Fibroblast of lung (primary cell): ENCODE measurements around the gene DDB1. TPM values are rescaled to one million over a fixed set of nuclear protein-coding genes. Genes with fewer than 3 reads are reported as not detected.

Source experiments
- DNase-seq, 2 donors: peaks; one replicate each; pipeline versions ENCODE4 v3.0.0 to v3.0.0-alpha.2; 2010; ENCODE audit warnings: low read depth in 2 of 2
- H2AFZ ChIP-seq: 2 replicates; pipeline ENCODE4 v1.5.1; 2012; ENCODE audit warnings: low read length, control low read depth, inconsistent platforms
- H3K27ac ChIP-seq: 2 replicates; pipeline ENCODE4 v1.5.1; 2011; ENCODE audit warnings: low read length, control low read depth; ENCODE audit not compliant: insufficient read depth
- H3K27me3 ChIP-seq: 2 replicates; pipeline ENCODE4 v1.5.1; 2011; ENCODE audit warnings: mild to moderate bottlenecking, low read length; ENCODE audit not compliant: control insufficient read depth, insufficient read depth
- H3K36me3 ChIP-seq: 2 replicates; pipeline ENCODE4 v1.5.1; 2011; ENCODE audit warnings: low read length; ENCODE audit not compliant: control insufficient read depth, insufficient read depth
- H3K4me1 ChIP-seq: 2 replicates; pipeline ENCODE4 v1.5.1; 2011; ENCODE audit warnings: low read length; ENCODE audit not compliant: control insufficient read depth, insufficient read depth; ENCODE audit errors: extremely low read depth
- H3K4me2 ChIP-seq: 2 replicates; pipeline ENCODE4 v1.5.1; 2011; ENCODE audit warnings: low read length, control low read depth; ENCODE audit not compliant: insufficient read depth; ENCODE audit errors: extremely low read depth
- H3K4me3 ChIP-seq, 4 experiments: fragments of 200-600 bp in 1 of 4; sonication (generic) in 1 of 4; replicated peaks in 1 of 4; 2 replicates each; pipeline ENCODE4 v1.5.1; 2011 to 2016; ENCODE audit warnings: low read length in 4 of 4, low read depth in 3 of 4, mild to moderate bottlenecking in 3 of 4, control low read depth in 2 of 4, inconsistent platforms in 1 of 4, mixed read lengths in 1 of 4; ENCODE audit not compliant: insufficient read depth in 1 of 4; ENCODE audit errors: control extremely low read depth in 1 of 4
- H3K79me2 ChIP-seq: 2 replicates; pipeline ENCODE4 v1.5.1; 2012; ENCODE audit warnings: mild to moderate bottlenecking, low read length, inconsistent platforms; ENCODE audit not compliant: control insufficient read depth, insufficient read depth
- H3K9ac ChIP-seq: 2 replicates; pipeline ENCODE4 v1.5.1; 2011; ENCODE audit warnings: mild to moderate bottlenecking, low read length, control low read depth; ENCODE audit not compliant: insufficient read depth
- H3K9me3 ChIP-seq: 2 replicates; pipeline ENCODE4 v1.5.1; 2012; ENCODE audit warnings: low read depth, low read length; ENCODE audit not compliant: control insufficient read depth, insufficient read depth
- H4K20me1 ChIP-seq: 2 replicates; pipeline ENCODE4 v1.5.1; 2011; ENCODE audit warnings: low read length; ENCODE audit not compliant: control insufficient read depth, insufficient read depth; ENCODE audit errors: extremely low read depth
- EZH2 ChIP-seq: IDR thresholded peaks from 2 replicates; pipeline ENCODE4 v1.5.1; 2012; ENCODE audit warnings: low read length, control low read depth, mild to moderate bottlenecking; ENCODE audit errors: missing control alignments
- polyA plus RNA-seq, 2 donors: library from polyadenylated mRNA; depleted of rRNA in 1 of 2; stranded (reverse) in 1 of 2; unstranded in 1 of 2; fragments of >200 nt; gene quantifications; 2 replicates each; pipeline ENCODE4 v1.2.1, GENCODE V29; 2011 to 2012; ENCODE audit warnings: missing spikeins in 1 of 2
- total RNA-seq: library from RNA; depleted of rRNA; stranded (reverse); fragments of >200 nt; gene quantifications from 2 replicates; pipeline ENCODE4 v1.2.1, GENCODE V29; 2014
- TF ChIP-seq, protein P1 (sequence below), 2 donors: IDR thresholded peaks in 1 of 2; conservative IDR thresholded peaks in 1 of 2; 1 replicate in 1 of 2; 2 replicates in 1 of 2; pipeline ENCODE4 v1.5.1; 2011 to 2012; ENCODE audit warnings: low read length in 2 of 2, control low read depth in 1 of 2, inconsistent platforms in 1 of 2, low read depth in 1 of 2, mild to moderate bottlenecking in 1 of 2

DDB1 gene
- total and polyA plus RNA-seq, 2 donors (not counting 1 experiment from before 2014, with no cell fraction given), result 282 to 298 TPM

GRCh38 chr11:61280883-61281580 lies 51.9 kb downstream of the DDB1 start:
- Histone ChIP-seq H2AFZ (no peak overlapping the region), H3K9me3 (no peaks in the 10 kb centered on the region), H3K9ac (no peak overlapping the region), H3K36me3 (no peaks in the 10 kb centered on the region), H3K4me1 (no peaks in the 10 kb centered on the region), H4K20me1 (no peaks in the 10 kb centered on the region), H3K79me2 (no peaks in the 10 kb centered on the region), H3K4me3 (no peak overlapping the region), H3K4me2 (no peak overlapping the region), H3K27ac (no peak overlapping the region), H3K27me3 (no peaks in the 10 kb centered on the region)
- no peak for DNase-seq
- no peak for TF ChIP-seq EZH2
- TF ChIP-seq, protein P1, sequence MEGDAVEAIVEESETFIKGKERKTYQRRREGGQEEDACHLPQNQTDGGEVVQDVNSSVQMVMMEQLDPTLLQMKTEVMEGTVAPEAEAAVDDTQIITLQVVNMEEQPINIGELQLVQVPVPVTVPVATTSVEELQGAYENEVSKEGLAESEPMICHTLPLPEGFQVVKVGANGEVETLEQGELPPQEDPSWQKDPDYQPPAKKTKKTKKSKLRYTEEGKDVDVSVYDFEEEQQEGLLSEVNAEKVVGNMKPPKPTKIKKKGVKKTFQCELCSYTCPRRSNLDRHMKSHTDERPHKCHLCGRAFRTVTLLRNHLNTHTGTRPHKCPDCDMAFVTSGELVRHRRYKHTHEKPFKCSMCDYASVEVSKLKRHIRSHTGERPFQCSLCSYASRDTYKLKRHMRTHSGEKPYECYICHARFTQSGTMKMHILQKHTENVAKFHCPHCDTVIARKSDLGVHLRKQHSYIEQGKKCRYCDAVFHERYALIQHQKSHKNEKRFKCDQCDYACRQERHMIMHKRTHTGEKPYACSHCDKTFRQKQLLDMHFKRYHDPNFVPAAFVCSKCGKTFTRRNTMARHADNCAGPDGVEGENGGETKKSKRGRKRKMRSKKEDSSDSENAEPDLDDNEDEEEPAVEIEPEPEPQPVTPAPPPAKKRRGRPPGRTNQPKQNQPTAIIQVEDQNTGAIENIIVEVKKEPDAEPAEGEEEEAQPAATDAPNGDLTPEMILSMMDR (conservative IDR thresholded peaks at IDR 0.05 in 1 of 2, IDR thresholded peaks at IDR 0.05 in 1 of 2; ENCODE audit: low read depth in 1 of 2, low read length in 2 of 2), result no peak

DNA sequence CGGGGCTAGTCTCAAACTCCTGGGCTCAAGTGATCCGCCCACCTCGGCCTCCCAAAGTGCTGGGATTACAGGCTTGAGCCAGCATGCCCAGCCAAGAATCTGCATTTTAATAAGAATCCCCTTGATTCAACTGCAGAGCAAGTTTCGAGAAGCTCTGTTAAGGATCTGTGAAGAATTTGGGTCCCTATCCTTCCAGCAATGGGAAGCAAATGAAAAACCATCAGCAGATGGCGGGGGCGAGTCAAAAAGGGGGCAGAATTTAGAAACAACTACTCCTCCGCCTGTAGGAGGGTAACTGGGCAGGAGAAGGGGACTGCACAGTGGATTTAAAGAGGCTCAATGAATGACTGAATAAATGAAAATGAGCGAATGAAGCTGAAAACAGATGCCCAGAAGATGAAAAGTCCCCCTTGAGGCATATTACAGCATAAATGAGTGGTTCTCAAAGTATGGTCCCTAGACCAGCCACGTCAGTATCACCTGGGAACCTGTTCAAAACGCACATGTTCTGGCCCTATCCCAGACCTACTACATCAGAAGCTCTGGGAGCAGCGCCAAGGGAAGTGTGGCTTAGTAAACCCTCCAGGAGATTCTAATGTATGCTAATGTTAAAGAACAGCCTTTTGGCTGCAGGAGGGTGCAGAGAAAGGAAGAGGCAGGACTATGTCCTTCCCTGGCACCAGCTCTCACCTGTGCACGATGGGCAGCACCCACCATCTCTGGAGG lies 52.8 kb downstream of the DDB1 start:
- Histone ChIP-seq H3K27ac (no peak overlapping the region), H2AFZ (no peak overlapping the region), H3K4me3 (no peak overlapping the region), H3K36me3 (no peaks in the 10 kb centered on the region), H3K4me1 (no peaks in the 10 kb centered on the region), H3K9me3 (no peaks in the 10 kb centered on the region), H3K79me2 (no peaks in the 10 kb centered on the region), H4K20me1 (no peaks in the 10 kb centered on the region), H3K27me3 (no peaks in the 10 kb centered on the region), H3K4me2 (no peak overlapping the region), H3K9ac (no peak overlapping the region)
- no peak for TF ChIP-seq EZH2
- TF ChIP-seq, protein P1 (conservative IDR thresholded peaks at IDR 0.05 in 1 of 2, IDR thresholded peaks at IDR 0.05 in 1 of 2; ENCODE audit: low read depth in 1 of 2, low read length in 2 of 2), result no peak
- peak in 1 of 2 donors; percentile 46 for DNase-seq

GRCh38 chr11:61278001-61278470 lies 54.9 kb downstream of the DDB1 start:
- Histone ChIP-seq H3K4me2 (no peak overlapping the region), H3K27ac (no peak overlapping the region), H3K36me3 (no peaks in the 10 kb centered on the region), H3K79me2 (no peaks in the 10 kb centered on the region), H3K4me3 (no peak overlapping the region), H4K20me1 (no peaks in the 10 kb centered on the region), H3K9ac (no peak overlapping the region), H3K9me3 (no peaks in the 10 kb centered on the region), H3K4me1 (no peaks in the 10 kb centered on the region), H2AFZ (no peak overlapping the region), H3K27me3 (no peaks in the 10 kb centered on the region)
- DNase-seq, result no peak
- TF ChIP-seq, protein P1 (conservative IDR thresholded peaks at IDR 0.05 in 1 of 2, IDR thresholded peaks at IDR 0.05 in 1 of 2; ENCODE audit: low read depth in 1 of 2, low read length in 2 of 2), result no peak
- TF ChIP-seq EZH2, result no peak
